Smooth muscle cell (in vitro differentiated cells): ENCODE data around the gene SMARCB1. TPM values are rescaled to one million over a fixed set of nuclear protein-coding genes. Genes with fewer than 3 reads are reported as not detected.

Source experiments
- DNase-seq: peaks from one replicate; lab custom pipeline; 2025; ENCODE audit not compliant: unreplicated experiment; lab: John Stamatoyannopoulos, UW
- H2AFZ ChIP-seq: fragments of 200-600 bp; sonication (generic); 2 replicates; pipeline ENCODE4 v1.6.0; 2016; ENCODE audit warnings: antibody characterized with exemption, low read depth, mild to moderate bottlenecking
- H3F3A ChIP-seq: fragments of 200-600 bp; sonication (generic); 2 replicates; pipeline ENCODE4 v1.6.0; 2017; ENCODE audit warnings: antibody characterized with exemption, low read depth
- H3K27ac ChIP-seq: fragments of 200-600 bp; sonication (generic); 2 replicates; pipeline ENCODE4 v1.5.1; 2016; ENCODE audit warnings: low read depth, mild to moderate bottlenecking
- H3K27me3 ChIP-seq: fragments of 200-600 bp; sonication (generic); 2 replicates; pipeline ENCODE4 v1.6.1; 2016; ENCODE audit warnings: low read depth, mild to moderate bottlenecking
- H3K36me3 ChIP-seq: fragments of 200-600 bp; sonication (generic); 2 replicates; pipeline ENCODE4 v1.5.1; 2016; ENCODE audit warnings: low read depth
- H3K4me1 ChIP-seq: fragments of 200-600 bp; sonication (generic); 2 replicates; pipeline ENCODE4 v1.5.1; 2016; ENCODE audit warnings: low read depth
- H3K4me2 ChIP-seq: fragments of 200-600 bp; sonication (generic); 2 replicates; pipeline ENCODE4 v1.6.0; 2016; ENCODE audit warnings: mild to moderate bottlenecking
- H3K4me3 ChIP-seq: fragments of 200-600 bp; sonication (generic); 2 replicates; pipeline ENCODE4 v1.5.1; 2016; ENCODE audit warnings: mild to moderate bottlenecking
- H3K79me2 ChIP-seq: fragments of 200-600 bp; sonication (generic); 2 replicates; pipeline ENCODE4 v1.6.0; 2016; ENCODE audit warnings: low read depth, mild to moderate bottlenecking
- H3K9ac ChIP-seq: fragments of 200-600 bp; sonication (generic); 2 replicates; pipeline ENCODE4 v1.6.0; 2016; ENCODE audit warnings: low read depth
- H3K9me3 ChIP-seq: fragments of 200-600 bp; sonication (generic); replicated peaks from 2 replicates; pipeline ENCODE4 v1.5.1; 2016; ENCODE audit warnings: low read depth
- H4K20me1 ChIP-seq: fragments of 200-600 bp; sonication (generic); 2 replicates; pipeline ENCODE4 v1.6.0; 2016; ENCODE audit warnings: low read depth
- CTCF ChIP-seq: fragments of 200-600 bp; sonication (generic); IDR thresholded peaks from 2 replicates; pipeline ENCODE4 v1.5.1; 2017; ENCODE audit warnings: borderline replicate concordance, mild to moderate bottlenecking, antibody characterized with exemption; ENCODE audit not compliant: insufficient read depth, poor library complexity, severe bottlenecking
- WGBS: methylation state at CpG from one replicate; pipeline ENCODE4 v1.1.7; 2016; ENCODE audit warnings: low lambda C conversion rate; 5-methylcytosine and 5-hydroxymethylcytosine counted together
- polyA plus RNA-seq: library from polyadenylated mRNA; unstranded; fragments of >200 nt; fragmentation: Nextera tagmentation; extraction: Ambion mirVana; gene quantifications from 2 replicates; pipeline ENCODE4 v1.2.1, GENCODE V29; 2016
- total RNA-seq: library from RNA; depleted of rRNA; stranded (reverse); fragments of >200 nt; gene quantifications from 2 replicates; pipeline ENCODE4 v1.2.3, GENCODE V29; 2014

The SMARCB1 gene
- total and polyA plus RNA-seq, 2 experiments from 2014 or later = 65.8 to 124 TPM

GRCh38 chr22:23796461-23796860 lies 9.7 kb downstream of the SMARCB1 start:
- H3K4me3 ChIP-seq = no peak overlapping the region
- no peak for DNase-seq

GRCh38 chr22:23800297-23801237 lies 13.8 kb downstream of the SMARCB1 start:
- 97% methylated on average over 18 of the region's 18 CpGs for WGBS

More at GRCh38 chr22:23796461-23796860, 9.7 kb downstream of the SMARCB1 start:
- no peak for TF ChIP-seq CTCF
- no peak overlapping the region for H3K4me2 ChIP-seq
- H3K27ac ChIP-seq = no peak overlapping the region
- peaks cover 13% of the 10 kb centered on the region for H3K79me2 ChIP-seq
- WGBS = 65% methylated on average over 5 of the region's 5 CpGs
- H2AFZ ChIP-seq = no peak overlapping the region
- no peaks in the 10 kb centered on the region for H3K9me3 ChIP-seq
- H4K20me1 ChIP-seq = peaks cover 87% of the 10 kb centered on the region
- peaks cover 18% of the 10 kb centered on the region for H3K36me3 ChIP-seq
- no peak overlapping the region for H3K9ac ChIP-seq
- H3K4me1 ChIP-seq = no peaks in the 10 kb centered on the region
- H3F3A ChIP-seq = no peaks in the 10 kb centered on the region
- H3K27me3 ChIP-seq = no peaks in the 10 kb centered on the region

DNA sequence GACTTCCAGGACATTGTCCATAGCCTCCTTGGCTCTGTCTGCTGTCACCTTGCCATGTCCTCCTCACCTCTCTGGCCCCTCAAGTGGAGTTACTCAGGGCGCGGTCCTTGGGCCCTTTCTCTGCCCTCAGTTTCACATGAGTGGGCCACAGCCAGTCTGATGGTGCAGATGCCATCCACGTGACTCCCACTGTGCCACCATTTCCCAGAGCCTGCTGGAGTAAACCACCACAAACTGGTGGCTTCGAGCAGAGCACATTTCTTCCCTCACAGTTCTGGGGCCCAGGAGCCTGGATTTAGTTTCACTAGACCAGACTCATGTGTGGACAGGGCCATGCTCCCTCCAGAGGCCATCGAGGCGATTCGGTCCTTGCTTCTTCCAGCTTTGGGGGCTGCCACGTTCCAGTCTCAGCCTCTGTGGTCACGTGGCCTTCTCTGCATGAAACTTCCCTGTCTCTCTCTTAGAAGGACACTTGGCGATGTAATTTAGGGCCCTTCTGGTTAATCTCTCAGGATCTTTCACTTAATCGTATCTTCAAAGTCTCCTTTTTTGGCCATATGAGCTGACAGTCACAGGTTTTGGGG lies 14.6 kb downstream of the SMARCB1 start:
- H2AFZ ChIP-seq = no peak overlapping the region
- no peak overlapping the region for H3K4me2 ChIP-seq
- DNase-seq = no peak
- no peaks in the 10 kb centered on the region for H3K27me3 ChIP-seq
- no peaks in the 10 kb centered on the region for H3K9me3 ChIP-seq
- H3K36me3 ChIP-seq = peaks cover 12% of the 10 kb centered on the region
- H4K20me1 ChIP-seq = peaks cover 86% of the 10 kb centered on the region
- H3F3A ChIP-seq = peaks cover 7% of the 10 kb centered on the region
- no peak overlapping the region for H3K27ac ChIP-seq
- no peak overlapping the region for H3K9ac ChIP-seq
- 98% methylated on average over 11 of the region's 11 CpGs for WGBS
- no peak for TF ChIP-seq CTCF
- H3K4me3 ChIP-seq = no peak overlapping the region
- no peaks in the 10 kb centered on the region for H3K4me1 ChIP-seq
- no peaks in the 10 kb centered on the region for H3K79me2 ChIP-seq

More at GRCh38 chr22:23800297-23801237, 13.8 kb downstream of the SMARCB1 start:
- no peak overlapping the region for H3K27ac ChIP-seq
- H3F3A ChIP-seq = peaks cover 7% of the 10 kb centered on the region
- no peaks in the 10 kb centered on the region for H3K79me2 ChIP-seq
- H2AFZ ChIP-seq = no peak overlapping the region
- peaks cover 18% of the 10 kb centered on the region for H3K36me3 ChIP-seq
- no peaks in the 10 kb centered on the region for H3K9me3 ChIP-seq
- no peak overlapping the region for H3K9ac ChIP-seq
- no peaks in the 10 kb centered on the region for H3K4me1 ChIP-seq
- peaks cover 86% of the 10 kb centered on the region for H4K20me1 ChIP-seq
- H3K4me2 ChIP-seq = no peak overlapping the region
- no peak for DNase-seq
- no peaks in the 10 kb centered on the region for H3K27me3 ChIP-seq
- no peak overlapping the region for H3K4me3 ChIP-seq
- TF ChIP-seq CTCF = no peak
